ENCODE data around the gene CITED1.

The CITED1 gene

GRCh38 chrX:72346302-72346949, 40.7 kb upstream of the CITED1 start:
- Histone ChIP-seq H2AFZ (ENCODE audit: low read length) (no peak overlapping the region), H3K9me2 (replicated peaks; ENCODE audit: low read depth, low read length) (no peaks in the 10 kb centered on the region), H3K27me3 (ENCODE audit: insufficient read depth, low read length, poor library complexity, severe bottlenecking) (no peaks in the 10 kb centered on the region), H3K9me3 (ENCODE audit: insufficient read depth, low read depth, low read length) (no peaks in the 10 kb centered on the region), H3K4me1 (ENCODE audit: insufficient read depth, low read length, poor library complexity, severe bottlenecking) (no peaks in the 10 kb centered on the region), H3K36me3 (ENCODE audit: insufficient read depth, low read length) (peaks cover 16% of the 10 kb centered on the region; the same call in 1 of the 2 replicates), H3F3A (ENCODE audit: low read depth) (no peaks in the 10 kb centered on the region), H3K4me3 (ENCODE audit: low read length, poor library complexity, severe bottlenecking) (no peak overlapping the region), H3K79me2 (ENCODE audit: insufficient read depth, low read length) (no peaks in the 10 kb centered on the region), H3K4me2 (ENCODE audit: low read depth, low read length, poor library complexity, severe bottlenecking) (no peak overlapping the region), H3K9ac (ENCODE audit: low read depth, low read length, poor library complexity, severe bottlenecking) (no peak overlapping the region), H4K20me1 (ENCODE audit: insufficient read depth, low read length, poor library complexity, severe bottlenecking) (no peaks in the 10 kb centered on the region)
- TF ChIP-seq, protein P1, sequence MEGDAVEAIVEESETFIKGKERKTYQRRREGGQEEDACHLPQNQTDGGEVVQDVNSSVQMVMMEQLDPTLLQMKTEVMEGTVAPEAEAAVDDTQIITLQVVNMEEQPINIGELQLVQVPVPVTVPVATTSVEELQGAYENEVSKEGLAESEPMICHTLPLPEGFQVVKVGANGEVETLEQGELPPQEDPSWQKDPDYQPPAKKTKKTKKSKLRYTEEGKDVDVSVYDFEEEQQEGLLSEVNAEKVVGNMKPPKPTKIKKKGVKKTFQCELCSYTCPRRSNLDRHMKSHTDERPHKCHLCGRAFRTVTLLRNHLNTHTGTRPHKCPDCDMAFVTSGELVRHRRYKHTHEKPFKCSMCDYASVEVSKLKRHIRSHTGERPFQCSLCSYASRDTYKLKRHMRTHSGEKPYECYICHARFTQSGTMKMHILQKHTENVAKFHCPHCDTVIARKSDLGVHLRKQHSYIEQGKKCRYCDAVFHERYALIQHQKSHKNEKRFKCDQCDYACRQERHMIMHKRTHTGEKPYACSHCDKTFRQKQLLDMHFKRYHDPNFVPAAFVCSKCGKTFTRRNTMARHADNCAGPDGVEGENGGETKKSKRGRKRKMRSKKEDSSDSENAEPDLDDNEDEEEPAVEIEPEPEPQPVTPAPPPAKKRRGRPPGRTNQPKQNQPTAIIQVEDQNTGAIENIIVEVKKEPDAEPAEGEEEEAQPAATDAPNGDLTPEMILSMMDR (conservative IDR thresholded peaks at IDR 0.05; ENCODE audit: low read length): no peak
- no peak for TF ChIP-seq EZH2phosphoT487 (IDR thresholded peaks at IDR 0.05; ENCODE audit: borderline replicate concordance)

DNA sequence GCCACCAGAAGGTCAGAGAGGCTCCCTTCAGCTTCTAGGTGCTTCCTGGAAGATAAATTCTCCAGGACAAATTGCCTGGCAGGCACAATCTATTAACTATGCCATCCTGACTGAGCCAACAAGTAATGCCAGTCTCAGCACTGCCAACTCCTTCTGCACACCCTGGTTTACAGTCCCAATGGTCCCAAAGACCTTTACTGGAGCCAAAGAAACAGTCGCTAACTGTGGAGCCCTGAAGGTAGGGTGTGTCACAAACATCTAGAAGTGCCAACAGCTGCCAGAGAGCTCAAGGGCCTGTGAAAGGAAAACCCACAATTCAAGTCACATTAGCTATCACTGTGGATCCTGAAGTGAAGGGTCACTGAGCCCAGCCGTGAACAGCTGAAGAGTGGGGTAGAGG, 34.9 kb upstream of the CITED1 start:
- TF ChIP-seq, protein P1 (conservative IDR thresholded peaks at IDR 0.05; ENCODE audit: low read length): no peak
- TF ChIP-seq EZH2phosphoT487 (IDR thresholded peaks at IDR 0.05; ENCODE audit: borderline replicate concordance): no peak
- no peak overlapping the region for H3K4me2 ChIP-seq (ENCODE audit: low read depth, low read length, poor library complexity, severe bottlenecking)
- no peaks in the 10 kb centered on the region for H4K20me1 ChIP-seq (ENCODE audit: insufficient read depth, low read length, poor library complexity, severe bottlenecking)

DNA sequence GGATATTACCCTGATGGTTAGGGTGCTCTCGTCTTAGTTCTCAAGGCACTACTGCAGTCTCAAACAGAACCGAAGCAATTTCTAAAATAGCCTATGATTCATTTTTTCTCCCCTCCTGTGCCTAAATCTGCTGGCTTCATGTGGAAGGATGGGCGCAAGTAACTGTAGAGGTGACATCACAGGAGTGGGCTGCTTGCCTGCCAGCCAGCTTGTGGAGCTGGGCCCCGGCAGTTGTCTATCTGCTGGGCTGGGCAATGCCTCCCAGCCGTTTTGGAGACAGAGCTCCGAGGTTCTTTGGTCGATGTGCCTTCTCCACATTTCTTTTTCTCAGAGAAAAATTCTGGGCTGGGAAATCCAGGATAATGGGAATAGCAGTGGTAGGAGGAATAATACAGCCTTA, 34.3 kb upstream of the CITED1 start:
- H4K20me1 ChIP-seq (ENCODE audit: insufficient read depth, low read length, poor library complexity, severe bottlenecking): no peaks in the 10 kb centered on the region
- H3K4me3 ChIP-seq (ENCODE audit: low read length, poor library complexity, severe bottlenecking): no peak overlapping the region
- H3K36me3 ChIP-seq (ENCODE audit: insufficient read depth, low read length): no peaks in the 10 kb centered on the region; the same call in 1 of the 2 replicates
- no peak overlapping the region for H2AFZ ChIP-seq (ENCODE audit: low read length)
- H3K9me2 ChIP-seq (replicated peaks; ENCODE audit: low read depth, low read length): no peaks in the 10 kb centered on the region
- no peaks in the 10 kb centered on the region for H3K9me3 ChIP-seq (ENCODE audit: insufficient read depth, low read depth, low read length)
- H3K9ac ChIP-seq (ENCODE audit: low read depth, low read length, poor library complexity, severe bottlenecking): no peak overlapping the region
- no peaks in the 10 kb centered on the region for H3K4me1 ChIP-seq (ENCODE audit: insufficient read depth, low read length, poor library complexity, severe bottlenecking)
- H3K4me2 ChIP-seq (ENCODE audit: low read depth, low read length, poor library complexity, severe bottlenecking): no peak overlapping the region
- TF ChIP-seq, protein P1 (conservative IDR thresholded peaks at IDR 0.05; ENCODE audit: low read length): no peak
- TF ChIP-seq EZH2phosphoT487 (IDR thresholded peaks at IDR 0.05; ENCODE audit: borderline replicate concordance): no peak
- H3K27me3 ChIP-seq (ENCODE audit: insufficient read depth, low read length, poor library complexity, severe bottlenecking): no peaks in the 10 kb centered on the region
- no peaks in the 10 kb centered on the region for H3K79me2 ChIP-seq (ENCODE audit: insufficient read depth, low read length)
- H3F3A ChIP-seq (ENCODE audit: low read depth): no peaks in the 10 kb centered on the region

More for the DNA sequence above, 34.9 kb upstream of the CITED1 start:
- H3K4me3 ChIP-seq (ENCODE audit: low read length, poor library complexity, severe bottlenecking): no peak overlapping the region
- no peaks in the 10 kb centered on the region for H3K9me3 ChIP-seq (ENCODE audit: insufficient read depth, low read depth, low read length)
- H3K79me2 ChIP-seq (ENCODE audit: insufficient read depth, low read length): no peaks in the 10 kb centered on the region
- no peak overlapping the region for H3K9ac ChIP-seq (ENCODE audit: low read depth, low read length, poor library complexity, severe bottlenecking)
- no peaks in the 10 kb centered on the region for H3K9me2 ChIP-seq (replicated peaks; ENCODE audit: low read depth, low read length)
- H3K36me3 ChIP-seq (ENCODE audit: insufficient read depth, low read length): no peaks in the 10 kb centered on the region; the same call in 1 of the 2 replicates
- H3F3A ChIP-seq (ENCODE audit: low read depth): no peaks in the 10 kb centered on the region
- H3K4me1 ChIP-seq (ENCODE audit: insufficient read depth, low read length, poor library complexity, severe bottlenecking): no peaks in the 10 kb centered on the region
- H2AFZ ChIP-seq (ENCODE audit: low read length): no peak overlapping the region
- H3K27me3 ChIP-seq (ENCODE audit: insufficient read depth, low read length, poor library complexity, severe bottlenecking): no peaks in the 10 kb centered on the region

Measured in Loucy (cell line).